ENCODE measurements around the gene MYD88.

DNA sequence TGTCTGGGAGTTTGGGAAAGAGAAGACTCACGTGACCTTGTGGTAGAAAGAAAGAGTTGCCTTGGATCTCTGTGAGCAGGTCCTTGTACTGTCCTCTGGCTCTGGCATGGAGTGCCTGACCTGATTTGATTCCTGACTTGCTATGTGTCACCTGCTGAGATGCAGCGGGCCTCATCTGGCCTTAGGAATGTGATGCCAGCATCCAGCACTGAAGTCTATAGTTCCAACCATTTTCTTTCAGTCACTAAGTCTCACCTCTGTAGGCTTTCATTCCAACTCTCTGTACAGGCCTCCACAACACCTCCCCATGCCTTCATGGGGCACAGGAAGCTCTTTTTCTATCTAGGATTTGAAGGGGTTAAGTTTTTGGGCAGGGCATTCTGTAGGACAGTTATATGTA, 14.8 kb downstream of the MYD88 start:
- TF ChIP-seq EZH2 (IDR thresholded peaks at IDR 0.05; ENCODE audit: borderline replicate concordance, low read length) (no peak), CTCF (conservative IDR thresholded peaks at IDR 0.05 in 1 of 2, IDR thresholded peaks at IDR 0.05 in 1 of 2; ENCODE audit: extremely low read depth in 1 of 2, insufficient read depth in 1 of 2, low read depth in 1 of 2, low read length in 2 of 2) (no peak)
